Tibial nerve (tissue), 4 donors: ENCODE measurements around the gene TRIM60.
"Not testable (repeated sequence)": the region's sequence is repeated elsewhere in the genome, so short reads cannot be mapped to it uniquely, and the experiment has no call there.

Source experiments
- CTCF ChIP-seq, 5 experiments: fragments of 200-600 bp in 3 of 5; fragments of 450-650 bp in 2 of 5; sonication (generic) in 3 of 5; IDR thresholded peaks; one replicate each; pipeline ENCODE4 v1.5.1; 2016 to 2019; ENCODE audit warnings: antibody characterized with exemption in 5 of 5, mild to moderate bottlenecking in 3 of 5, moderate library complexity in 2 of 5
- EP300 ChIP-seq, 2 donors: sonication (generic); formaldehyde crosslinking; IDR thresholded peaks; one replicate each; pipeline ENCODE4 v1.6.1; 2017; ENCODE audit warnings: antibody characterized with exemption in 2 of 2, mild to moderate bottlenecking in 1 of 2

- TF ChIP-seq EP300, CTCF (IDR thresholded peaks at IDR 0.05): not testable (repeated sequence)
These were observed 11.8 kb upstream of the TRIM60 start for GRCh38 chr4:165019995-165020394.
